Ascending aorta (tissue), 2 donors: ENCODE measurements around the gene PKD1. TPM values are rescaled to one million over a fixed set of nuclear protein-coding genes. Genes with fewer than 3 reads are reported as not detected.

Source experiments
- DNase-seq, 2 donors: peaks; one replicate each; pipeline ENCODE4 v3.0.0-alpha.2; 2019; ENCODE audit warnings: low spot score in 2 of 2
- H3K27ac ChIP-seq, 2 donors: fragments of 200-600 bp; sonication (generic); one replicate each; pipeline ENCODE4 v1.5.1; 2016 to 2017; ENCODE audit warnings: mild to moderate bottlenecking in 1 of 2
- H3K27me3 ChIP-seq: fragments of 200-600 bp; sonication (generic); one replicate; pipeline ENCODE4 v1.5.1; 2017
- H3K36me3 ChIP-seq, 2 donors: fragments of 200-600 bp; sonication (generic); one replicate each; pipeline ENCODE4 v1.5.1; 2016
- H3K4me1 ChIP-seq, 2 donors: fragments of 200-600 bp; sonication (generic); one replicate each; pipeline ENCODE4 v1.5.1; 2016 to 2017; ENCODE audit warnings: mild to moderate bottlenecking in 1 of 2
- H3K4me3 ChIP-seq, 2 donors: fragments of 200-600 bp; sonication (generic); one replicate each; pipeline ENCODE4 v1.5.1; 2016 to 2017; ENCODE audit warnings: mild to moderate bottlenecking in 1 of 2
- H3K9me3 ChIP-seq, 2 donors: fragments of 200-600 bp; sonication (generic); one replicate each; pipeline ENCODE4 v1.5.1; 2016
- intact Hi-C: fragments of 100-400 bp; cut with DNase I; formaldehyde crosslinking; loops from one replicate; pipeline ENCODE4 v1.15.1; 2023
- total RNA-seq: library from RNA; depleted of rRNA; stranded (reverse); fragments of >200 nt; gene quantifications from one replicate; pipeline ENCODE4 v1.1.0, GENCODE V29; 2016
- TF ChIP-seq, protein P1 (sequence below), 3 experiments: fragments of 200-600 bp in 2 of 3; fragments of 450-650 bp in 1 of 3; sonication (generic) in 2 of 3; IDR thresholded peaks; one replicate each; pipeline ENCODE4 v1.5.1; 2016 to 2019; ENCODE audit warnings: antibody characterized with exemption in 3 of 3, mild to moderate bottlenecking in 1 of 3, moderate library complexity in 1 of 3

PKD1 gene
- total RNA-seq, 1 donor from 2014 or later: 551 TPM

DNA sequence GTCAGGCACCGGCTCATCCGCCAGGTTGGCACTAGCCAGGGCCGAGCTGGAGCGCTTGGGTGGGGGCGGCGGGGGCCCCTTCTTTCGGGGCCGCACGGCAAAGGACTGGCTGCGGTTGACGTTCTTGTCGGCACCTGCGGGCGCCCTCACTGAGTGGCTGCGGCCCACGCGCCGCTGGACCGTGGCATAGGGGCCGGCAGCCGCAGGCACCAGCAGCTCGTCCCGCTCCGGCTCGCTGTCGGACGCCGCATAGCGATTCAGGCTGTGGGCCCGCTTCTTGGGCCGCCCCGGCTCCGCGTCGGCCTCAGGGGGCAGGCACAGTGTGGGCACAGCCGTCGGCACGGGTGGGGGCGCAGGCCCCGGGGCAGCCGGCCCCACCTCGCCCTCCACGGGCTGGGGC lies 44.8 kb upstream of the PKD1 start:
- H3K9me3 ChIP-seq: no peaks in the 10 kb centered on the region
- intact Hi-C loops: no loop called here
- H3K4me3 ChIP-seq: no peak overlapping the region
- H3K27me3 ChIP-seq: no peaks in the 10 kb centered on the region
- TF ChIP-seq, protein P1, sequence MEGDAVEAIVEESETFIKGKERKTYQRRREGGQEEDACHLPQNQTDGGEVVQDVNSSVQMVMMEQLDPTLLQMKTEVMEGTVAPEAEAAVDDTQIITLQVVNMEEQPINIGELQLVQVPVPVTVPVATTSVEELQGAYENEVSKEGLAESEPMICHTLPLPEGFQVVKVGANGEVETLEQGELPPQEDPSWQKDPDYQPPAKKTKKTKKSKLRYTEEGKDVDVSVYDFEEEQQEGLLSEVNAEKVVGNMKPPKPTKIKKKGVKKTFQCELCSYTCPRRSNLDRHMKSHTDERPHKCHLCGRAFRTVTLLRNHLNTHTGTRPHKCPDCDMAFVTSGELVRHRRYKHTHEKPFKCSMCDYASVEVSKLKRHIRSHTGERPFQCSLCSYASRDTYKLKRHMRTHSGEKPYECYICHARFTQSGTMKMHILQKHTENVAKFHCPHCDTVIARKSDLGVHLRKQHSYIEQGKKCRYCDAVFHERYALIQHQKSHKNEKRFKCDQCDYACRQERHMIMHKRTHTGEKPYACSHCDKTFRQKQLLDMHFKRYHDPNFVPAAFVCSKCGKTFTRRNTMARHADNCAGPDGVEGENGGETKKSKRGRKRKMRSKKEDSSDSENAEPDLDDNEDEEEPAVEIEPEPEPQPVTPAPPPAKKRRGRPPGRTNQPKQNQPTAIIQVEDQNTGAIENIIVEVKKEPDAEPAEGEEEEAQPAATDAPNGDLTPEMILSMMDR (IDR thresholded peaks at IDR 0.05): no peak
- peaks cover 12 to 27% of the 10 kb centered on the region in 2 donors for H3K36me3 ChIP-seq
- DNase-seq: no peak
- H3K4me1 ChIP-seq: no peaks in the 10 kb centered on the region
- no peak overlapping the region for H3K27ac ChIP-seq

DNA sequence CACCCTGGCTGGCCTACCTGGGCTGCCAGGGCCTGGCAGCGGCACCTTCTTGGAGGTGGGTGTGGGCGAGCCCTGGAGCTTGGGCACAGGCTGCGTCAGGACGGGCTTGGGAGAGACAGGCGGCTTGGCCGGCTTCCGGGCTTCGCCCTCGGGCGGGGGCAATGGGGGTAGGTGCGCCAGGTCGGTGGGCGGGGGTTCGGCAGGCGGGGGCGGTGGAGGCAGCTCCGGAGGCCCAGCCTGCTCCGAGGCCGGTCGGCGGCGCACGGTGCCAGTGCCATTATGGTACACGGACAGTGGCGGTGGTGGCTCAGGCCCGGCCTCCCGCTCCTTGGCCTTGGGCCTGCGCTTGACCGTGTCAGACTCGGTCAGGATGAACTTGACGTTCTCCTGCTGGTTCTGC lies 43.9 kb upstream of the PKD1 start:
- DNase-seq: no peak
- H3K4me1 ChIP-seq: no peaks in the 10 kb centered on the region
- H3K36me3 ChIP-seq: peaks cover 21 to 36% of the 10 kb centered on the region in 2 donors
- TF ChIP-seq, protein P1 (IDR thresholded peaks at IDR 0.05): no peak
- H3K4me3 ChIP-seq: no peak overlapping the region
- intact Hi-C loops: no loop called here
- no peaks in the 10 kb centered on the region for H3K27me3 ChIP-seq
- H3K9me3 ChIP-seq: no peaks in the 10 kb centered on the region
- no peak overlapping the region for H3K27ac ChIP-seq

DNA sequence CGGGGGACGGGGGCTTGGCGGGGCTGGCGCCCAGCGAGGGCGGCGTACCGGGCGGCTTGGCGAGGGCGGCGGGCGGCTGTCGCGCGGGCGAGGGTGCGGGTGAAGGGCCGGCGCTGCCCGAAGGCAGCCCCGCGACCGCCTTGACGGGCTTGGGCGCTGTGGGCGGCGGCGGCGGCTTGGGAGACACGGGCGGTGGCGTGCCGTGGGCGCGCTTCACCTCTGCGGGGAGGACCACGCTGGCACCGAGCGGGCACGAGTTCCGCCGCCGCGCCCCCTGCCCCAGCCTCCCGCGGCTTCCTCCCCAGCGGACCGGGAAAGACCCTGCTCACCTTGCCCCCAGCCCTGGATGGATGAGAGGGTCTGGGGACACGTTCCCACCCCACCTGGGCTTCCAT lies 43.4 kb upstream of the PKD1 start:
- no peak for DNase-seq
- intact Hi-C loops: no loop called here
- Histone ChIP-seq H3K36me3 (peaks cover 22 to 40% of the 10 kb centered on the region in 2 donors), H3K4me3 (no peak overlapping the region), H3K9me3 (no peaks in the 10 kb centered on the region), H3K27me3 (no peaks in the 10 kb centered on the region), H3K4me1 (no peaks in the 10 kb centered on the region), H3K27ac (no peak overlapping the region)
- TF ChIP-seq, protein P1 (IDR thresholded peaks at IDR 0.05): no peak

DNA sequence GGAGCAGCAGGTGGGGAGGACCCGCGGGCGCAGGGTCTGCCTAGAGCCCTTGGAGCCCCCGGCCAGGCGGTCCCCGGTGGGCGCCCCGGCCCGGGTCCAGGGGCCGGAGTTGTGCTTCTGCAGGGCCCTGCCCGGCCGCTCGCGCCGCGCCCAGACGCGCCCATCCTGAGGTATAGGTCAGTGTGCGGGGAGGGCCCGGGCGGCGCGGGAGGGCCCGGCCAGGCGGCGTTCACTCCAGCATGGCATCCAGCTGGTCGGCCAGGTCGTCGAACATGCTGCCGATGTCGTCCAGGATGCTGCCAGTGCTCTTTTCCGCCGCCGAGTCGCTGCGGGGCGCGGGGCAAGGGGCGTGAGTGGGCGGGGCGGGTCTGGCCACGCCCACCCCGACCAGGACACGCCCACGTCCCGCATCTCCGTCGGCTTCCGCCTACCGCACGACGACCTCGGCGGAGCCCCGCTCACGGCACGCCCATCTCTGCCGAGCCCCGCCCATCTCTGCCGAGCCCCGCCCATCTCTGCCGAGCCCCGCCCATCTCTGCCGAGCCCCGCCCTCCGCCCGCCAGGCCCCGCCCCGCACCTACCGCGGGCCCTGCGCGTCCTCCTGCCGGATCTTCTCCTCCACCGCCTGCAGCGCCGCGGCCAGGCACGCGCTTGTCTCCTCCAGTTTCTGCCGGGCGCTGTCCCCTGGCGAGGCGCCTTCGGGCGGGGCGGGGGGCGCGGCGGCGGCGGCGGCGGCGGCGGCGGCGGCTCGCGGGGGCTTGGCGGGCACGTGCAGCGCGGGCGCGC lies 42.8 kb upstream of the PKD1 start:
- H3K27me3 ChIP-seq: no peaks in the 10 kb centered on the region
- peaks cover 28 to 46% of the 10 kb centered on the region in 2 donors for H3K36me3 ChIP-seq
- intact Hi-C loops: no loop called here
- H3K27ac ChIP-seq: no peak overlapping the region
- no peaks in the 10 kb centered on the region for H3K4me1 ChIP-seq
- TF ChIP-seq, protein P1 (IDR thresholded peaks at IDR 0.05): no peak
- H3K9me3 ChIP-seq: no peaks in the 10 kb centered on the region
- H3K4me3 ChIP-seq: no peak overlapping the region
- no peak for DNase-seq

DNA sequence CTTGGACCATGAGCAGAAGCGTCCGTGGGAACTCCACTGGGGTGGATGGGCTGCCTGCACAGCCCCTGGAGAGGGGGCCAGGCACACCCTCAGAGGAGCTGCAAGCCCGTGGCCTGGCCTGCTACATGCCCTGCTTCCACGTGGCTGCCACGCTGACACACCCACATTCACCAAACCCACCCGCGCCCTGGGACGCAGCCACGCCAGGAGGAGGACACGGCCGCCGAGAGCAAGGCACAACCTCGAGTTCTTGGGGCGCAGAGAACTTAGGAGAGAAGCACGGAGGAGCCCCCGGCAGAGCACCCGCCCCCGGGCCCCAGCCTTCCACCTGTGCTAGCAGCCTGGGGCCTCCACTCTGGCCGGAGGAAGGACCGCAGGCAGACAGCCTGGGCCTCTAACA lies 41.9 kb upstream of the PKD1 start:
- intact Hi-C loops: no loop called here
- peaks cover 36 to 56% of the 10 kb centered on the region in 2 donors for H3K36me3 ChIP-seq
- no peak overlapping the region for H3K27ac ChIP-seq
- no peak overlapping the region for H3K4me3 ChIP-seq
- no peaks in the 10 kb centered on the region for H3K27me3 ChIP-seq
- H3K9me3 ChIP-seq: no peaks in the 10 kb centered on the region
- no peak for DNase-seq
- TF ChIP-seq, protein P1 (IDR thresholded peaks at IDR 0.05): no peak
- H3K4me1 ChIP-seq: no peaks in the 10 kb centered on the region
